Measurements from ENCODE around the gene AASDHPPT. TPM values are rescaled to one million over a fixed set of nuclear protein-coding genes. Genes with fewer than 3 reads are reported as not detected.

The AASDHPPT gene
- total RNA-seq, 1 donor, result 41.6 TPM

GRCh38 chr11:106105986-106106385 lies 28.5 kb downstream of the AASDHPPT start:
- no peak overlapping the region for H3K27ac ChIP-seq (ENCODE audit: low read depth, low read length)
- TF ChIP-seq CTCF (IDR thresholded peaks at IDR 0.05; ENCODE audit: extremely low read depth, low read depth, low read length), result no peak
- no peaks in the 10 kb centered on the region for H4K20me1 ChIP-seq (ENCODE audit: insufficient read depth, low read length)
- no peak overlapping the region for H3K4me3 ChIP-seq (ENCODE audit: insufficient read depth, low read length)
- no peaks in the 10 kb centered on the region for H3K36me3 ChIP-seq (ENCODE audit: insufficient read depth, low read length)
- no peak for DNase-seq (ENCODE audit: insufficient read length, low spot score, missing footprints)
- H3K79me2 ChIP-seq (ENCODE audit: insufficient read depth, low read length), result no peaks in the 10 kb centered on the region
- H2AFZ ChIP-seq (ENCODE audit: low read length), result no peak overlapping the region
- no peak overlapping the region for H3K4me2 ChIP-seq (ENCODE audit: insufficient read depth, low read length)
- H3K4me1 ChIP-seq (ENCODE audit: insufficient read depth, low read length), result no peaks in the 10 kb centered on the region
- H3K27me3 ChIP-seq (ENCODE audit: insufficient read depth, low read length), result no peaks in the 10 kb centered on the region
- no peaks in the 10 kb centered on the region for H3K9me3 ChIP-seq (ENCODE audit: low read depth, low read length)

- TF ChIP-seq CTCF (IDR thresholded peaks at IDR 0.05; ENCODE audit: extremely low read depth, low read depth, low read length), result no peak
- H3K79me2 ChIP-seq (ENCODE audit: insufficient read depth, low read length), result no peaks in the 10 kb centered on the region
Measured at GRCh38 chr11:106121570-106122320, 44.3 kb downstream of the AASDHPPT start.

GRCh38 chr11:106127604-106128003 lies 50.1 kb downstream of the AASDHPPT start:
- TF ChIP-seq CTCF (IDR thresholded peaks at IDR 0.05; ENCODE audit: extremely low read depth, low read depth, low read length), result no peak
- no peaks in the 10 kb centered on the region for H3K4me1 ChIP-seq (ENCODE audit: insufficient read depth, low read length)
- H3K79me2 ChIP-seq (ENCODE audit: insufficient read depth, low read length), result no peaks in the 10 kb centered on the region
- no peak overlapping the region for H3K4me2 ChIP-seq (ENCODE audit: insufficient read depth, low read length)
- H3K9me3 ChIP-seq (ENCODE audit: low read depth, low read length), result no peaks in the 10 kb centered on the region
- no peaks in the 10 kb centered on the region for H3K36me3 ChIP-seq (ENCODE audit: insufficient read depth, low read length)
- H3K4me3 ChIP-seq (ENCODE audit: insufficient read depth, low read length), result no peak overlapping the region
- no peaks in the 10 kb centered on the region for H4K20me1 ChIP-seq (ENCODE audit: insufficient read depth, low read length)
- H2AFZ ChIP-seq (ENCODE audit: low read length), result no peak overlapping the region
- no peak for DNase-seq (ENCODE audit: insufficient read length, low spot score, missing footprints)
- H3K27ac ChIP-seq (ENCODE audit: low read depth, low read length), result no peak overlapping the region
- no peaks in the 10 kb centered on the region for H3K27me3 ChIP-seq (ENCODE audit: insufficient read depth, low read length)

More at GRCh38 chr11:106121570-106122320, 44.3 kb downstream of the AASDHPPT start:
- no peak overlapping the region for H3K4me2 ChIP-seq (ENCODE audit: insufficient read depth, low read length)
- no peak overlapping the region for H3K27ac ChIP-seq (ENCODE audit: low read depth, low read length)
- no peaks in the 10 kb centered on the region for H3K9me3 ChIP-seq (ENCODE audit: low read depth, low read length)
- no peak overlapping the region for H2AFZ ChIP-seq (ENCODE audit: low read length)
- no peaks in the 10 kb centered on the region for H3K27me3 ChIP-seq (ENCODE audit: insufficient read depth, low read length)
- H4K20me1 ChIP-seq (ENCODE audit: insufficient read depth, low read length), result no peaks in the 10 kb centered on the region
- H3K4me3 ChIP-seq (ENCODE audit: insufficient read depth, low read length), result no peak overlapping the region
- H3K36me3 ChIP-seq (ENCODE audit: insufficient read depth, low read length), result no peaks in the 10 kb centered on the region
- DNase-seq (ENCODE audit: insufficient read length, low spot score, missing footprints), result no peak
- H3K4me1 ChIP-seq (ENCODE audit: insufficient read depth, low read length), result no peaks in the 10 kb centered on the region

GRCh38 chr11:106128740-106129139 lies 51.3 kb downstream of the AASDHPPT start:
- TF ChIP-seq CTCF (IDR thresholded peaks at IDR 0.05; ENCODE audit: extremely low read depth, low read depth, low read length), result no peak
- no peak for DNase-seq (ENCODE audit: insufficient read length, low spot score, missing footprints)
- H3K79me2 ChIP-seq (ENCODE audit: insufficient read depth, low read length), result no peaks in the 10 kb centered on the region
- no peaks in the 10 kb centered on the region for H4K20me1 ChIP-seq (ENCODE audit: insufficient read depth, low read length)
- no peak overlapping the region for H3K4me3 ChIP-seq (ENCODE audit: insufficient read depth, low read length)
- no peaks in the 10 kb centered on the region for H3K27me3 ChIP-seq (ENCODE audit: insufficient read depth, low read length)
- H2AFZ ChIP-seq (ENCODE audit: low read length), result no peak overlapping the region
- H3K27ac ChIP-seq (ENCODE audit: low read depth, low read length), result no peak overlapping the region
- no peaks in the 10 kb centered on the region for H3K4me1 ChIP-seq (ENCODE audit: insufficient read depth, low read length)
- no peaks in the 10 kb centered on the region for H3K36me3 ChIP-seq (ENCODE audit: insufficient read depth, low read length)
- no peak overlapping the region for H3K4me2 ChIP-seq (ENCODE audit: insufficient read depth, low read length)
- no peaks in the 10 kb centered on the region for H3K9me3 ChIP-seq (ENCODE audit: low read depth, low read length)

All from osteoblast (primary cell).